ENCODE data around the gene ZNF630.

- TF ChIP-seq CTCF (IDR thresholded peaks at IDR 0.05; ENCODE audit: extremely low read depth in 1 of 2, insufficient read depth in 1 of 2, low read depth in 1 of 2, low read length in 2 of 2), result no peak
- no peak for TF ChIP-seq MAX (IDR thresholded peaks at IDR 0.05; ENCODE audit: insufficient read depth, insufficient read length)
- no peak for TF ChIP-seq EZH2 (IDR thresholded peaks at IDR 0.05; ENCODE audit: borderline replicate concordance, low read depth, low read length, severe bottlenecking)
- TF ChIP-seq GATA2 (IDR thresholded peaks at IDR 0.05; ENCODE audit: insufficient read depth, insufficient read length, low read depth, low read length), result no peak
Measured at GRCh38 chrX:48021026-48021900, 50.2 kb downstream of the ZNF630 start.

All from endothelial cell of umbilical vein (primary cell).